ENCODE results near the gene SYNC.
"Not testable (repeated sequence)": the region's sequence is repeated elsewhere in the genome, so short reads cannot be mapped to it uniquely, and the experiment has no call there.

Gene SYNC

DNA sequence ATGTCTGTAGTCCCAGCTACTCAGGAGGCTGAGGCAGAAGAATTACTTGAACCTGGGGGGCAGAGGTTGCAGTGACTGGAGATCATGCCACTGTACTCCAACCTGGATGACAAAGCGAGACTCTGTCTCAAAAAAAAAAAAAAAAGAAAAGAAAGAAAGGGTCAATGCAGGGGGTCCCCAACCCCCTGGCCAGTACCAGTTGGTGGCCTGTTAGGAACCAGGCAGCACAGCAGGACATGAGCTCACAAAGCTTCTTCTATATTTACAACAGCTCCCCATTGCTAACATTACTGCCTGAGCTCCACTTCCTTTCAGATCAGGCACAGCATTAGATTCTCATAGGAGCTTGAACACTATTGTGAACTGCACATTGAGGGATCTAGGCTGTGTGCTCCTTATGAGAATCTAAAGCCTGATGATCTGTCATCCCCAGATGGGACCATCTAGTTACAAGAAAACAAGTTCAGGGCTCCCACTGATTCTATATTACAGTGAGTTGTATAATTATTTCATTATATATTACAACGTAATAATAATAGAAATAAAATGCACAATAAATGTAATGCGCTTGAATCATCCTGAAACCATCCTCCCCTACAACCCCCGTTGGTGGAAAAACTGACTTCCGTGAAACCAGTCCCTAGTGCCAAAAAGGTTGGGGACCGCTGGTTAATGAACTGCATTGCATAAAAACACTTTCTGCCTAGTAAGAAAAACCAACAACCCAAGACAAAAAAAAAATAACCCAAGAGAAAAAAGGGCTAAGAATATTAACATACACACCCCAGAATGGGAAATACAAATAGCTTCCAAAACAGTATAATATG, 55.0 kb downstream of the SYNC start:
- no peak for DNase-seq (ENCODE audit: low spot score)
- FAIRE-seq: no peak

DNA sequence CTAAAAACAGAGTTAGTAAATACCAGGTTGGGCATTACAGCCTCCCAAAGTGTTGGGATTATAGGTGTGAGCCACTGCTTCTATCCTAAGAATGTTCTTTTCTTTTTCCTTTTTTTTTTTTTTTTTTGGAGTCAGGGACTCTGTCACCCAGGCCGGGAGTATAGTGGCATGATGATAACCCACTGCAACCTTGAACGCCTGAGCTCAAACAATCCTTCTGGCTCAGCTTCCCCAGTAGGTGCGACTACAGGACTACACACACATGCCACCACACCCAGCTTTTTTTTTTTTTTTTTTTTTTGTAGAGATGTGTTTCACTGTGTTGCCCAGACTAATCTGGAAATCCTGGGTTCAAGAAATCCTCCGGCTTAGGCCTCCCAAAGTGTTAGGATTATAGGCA, 58.1 kb downstream of the SYNC start:
- DNase-seq (ENCODE audit: low spot score): no peak
- FAIRE-seq: no peak

GRCh38 chr1:32642292-32642827, 60.2 kb downstream of the SYNC start:
- DNase-seq (ENCODE audit: low spot score); FAIRE-seq: not testable (repeated sequence)

GRCh38 chr1:32639489-32640075, 63.0 kb downstream of the SYNC start:
- FAIRE-seq (no peak), DNase-seq (ENCODE audit: low spot score) (no peak)

DNA sequence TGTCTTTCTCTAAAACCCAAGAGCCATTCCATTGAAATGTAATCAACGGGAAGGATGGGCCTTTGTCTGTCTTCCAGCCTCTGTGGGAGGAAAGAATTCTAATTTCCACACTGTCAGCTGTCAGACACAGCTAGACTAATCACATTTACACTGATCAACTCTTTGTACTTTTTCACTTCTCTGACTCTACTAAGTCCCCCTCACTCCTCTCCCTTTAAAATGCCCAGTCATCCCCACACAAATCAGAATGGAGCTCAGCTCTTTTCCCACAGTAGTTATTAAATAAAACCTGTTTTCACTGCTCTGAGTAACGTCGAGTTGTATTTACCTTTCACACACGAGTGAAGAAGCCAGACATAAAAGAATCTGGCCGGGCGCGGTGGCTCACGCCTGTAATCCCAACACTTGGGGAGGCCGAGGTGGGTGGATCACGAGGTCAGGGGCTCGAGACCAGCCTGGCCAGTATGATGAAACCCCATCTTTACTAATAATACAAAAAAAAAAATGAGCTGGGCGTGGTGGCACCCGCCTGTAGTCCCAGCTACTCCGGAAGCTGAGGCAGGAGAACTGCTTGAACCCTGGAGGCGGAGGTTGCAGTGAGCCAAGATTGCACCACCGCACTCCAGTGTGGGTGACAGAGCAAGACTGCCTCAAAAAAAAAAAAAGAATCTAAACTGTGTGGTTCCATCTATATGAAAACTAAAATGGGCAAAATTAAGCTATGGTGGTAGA, 65.5 kb downstream of the SYNC start:
- FAIRE-seq (no peak), DNase-seq (ENCODE audit: low spot score) (no peak)

- DNase-seq (ENCODE audit: low spot score) (no peak), FAIRE-seq (no peak)
Measured at GRCh38 chr1:32635508-32636277, 66.9 kb downstream of the SYNC start.

GRCh38 chr1:32632829-32633228, 69.7 kb downstream of the SYNC start:
- FAIRE-seq: no peak
- no peak for DNase-seq (ENCODE audit: low spot score)

- FAIRE-seq; DNase-seq (ENCODE audit: low spot score): not testable (repeated sequence)
Measured at GRCh38 chr1:32630173-32630572, 72.4 kb downstream of the SYNC start.
